Smooth muscle cell (in vitro differentiated cells): Measurements from ENCODE around the gene NAA15. TPM values are rescaled to one million over a fixed set of nuclear protein-coding genes. Genes with fewer than 3 reads are reported as not detected.

Experiments
- DNase-seq: peaks from one replicate; lab custom pipeline; 2025; ENCODE audit not compliant: unreplicated experiment; lab: John Stamatoyannopoulos, UW
- H2AFZ ChIP-seq: fragments of 200-600 bp; sonication (generic); 2 replicates; pipeline ENCODE4 v1.6.0; 2016; ENCODE audit warnings: antibody characterized with exemption, low read depth, mild to moderate bottlenecking
- H3F3A ChIP-seq: fragments of 200-600 bp; sonication (generic); 2 replicates; pipeline ENCODE4 v1.6.0; 2017; ENCODE audit warnings: antibody characterized with exemption, low read depth
- H3K27ac ChIP-seq: fragments of 200-600 bp; sonication (generic); 2 replicates; pipeline ENCODE4 v1.5.1; 2016; ENCODE audit warnings: low read depth, mild to moderate bottlenecking
- H3K27me3 ChIP-seq: fragments of 200-600 bp; sonication (generic); 2 replicates; pipeline ENCODE4 v1.6.1; 2016; ENCODE audit warnings: low read depth, mild to moderate bottlenecking
- H3K36me3 ChIP-seq: fragments of 200-600 bp; sonication (generic); 2 replicates; pipeline ENCODE4 v1.5.1; 2016; ENCODE audit warnings: low read depth
- H3K4me1 ChIP-seq: fragments of 200-600 bp; sonication (generic); 2 replicates; pipeline ENCODE4 v1.5.1; 2016; ENCODE audit warnings: low read depth
- H3K4me2 ChIP-seq: fragments of 200-600 bp; sonication (generic); 2 replicates; pipeline ENCODE4 v1.6.0; 2016; ENCODE audit warnings: mild to moderate bottlenecking
- H3K4me3 ChIP-seq: fragments of 200-600 bp; sonication (generic); 2 replicates; pipeline ENCODE4 v1.5.1; 2016; ENCODE audit warnings: mild to moderate bottlenecking
- H3K79me2 ChIP-seq: fragments of 200-600 bp; sonication (generic); 2 replicates; pipeline ENCODE4 v1.6.0; 2016; ENCODE audit warnings: low read depth, mild to moderate bottlenecking
- H3K9ac ChIP-seq: fragments of 200-600 bp; sonication (generic); 2 replicates; pipeline ENCODE4 v1.6.0; 2016; ENCODE audit warnings: low read depth
- H3K9me3 ChIP-seq: fragments of 200-600 bp; sonication (generic); replicated peaks from 2 replicates; pipeline ENCODE4 v1.5.1; 2016; ENCODE audit warnings: low read depth
- H4K20me1 ChIP-seq: fragments of 200-600 bp; sonication (generic); 2 replicates; pipeline ENCODE4 v1.6.0; 2016; ENCODE audit warnings: low read depth
- WGBS: methylation state at CpG from one replicate; pipeline ENCODE4 v1.1.7; 2016; ENCODE audit warnings: low lambda C conversion rate; 5-methylcytosine and 5-hydroxymethylcytosine counted together
- polyA plus RNA-seq: library from polyadenylated mRNA; unstranded; fragments of >200 nt; fragmentation: Nextera tagmentation; extraction: Ambion mirVana; gene quantifications from 2 replicates; pipeline ENCODE4 v1.2.1, GENCODE V29; 2016
- total RNA-seq: library from RNA; depleted of rRNA; stranded (reverse); fragments of >200 nt; gene quantifications from 2 replicates; pipeline ENCODE4 v1.2.3, GENCODE V29; 2014
- TF ChIP-seq, protein P1 (sequence below): fragments of 200-600 bp; sonication (generic); IDR thresholded peaks from 2 replicates; pipeline ENCODE4 v1.5.1; 2017; ENCODE audit warnings: borderline replicate concordance, mild to moderate bottlenecking, antibody characterized with exemption; ENCODE audit not compliant: insufficient read depth, poor library complexity, severe bottlenecking

NAA15 gene
- total and polyA plus RNA-seq, 2 experiments from 2014 or later, result 21.7 to 27.0 TPM

DNA sequence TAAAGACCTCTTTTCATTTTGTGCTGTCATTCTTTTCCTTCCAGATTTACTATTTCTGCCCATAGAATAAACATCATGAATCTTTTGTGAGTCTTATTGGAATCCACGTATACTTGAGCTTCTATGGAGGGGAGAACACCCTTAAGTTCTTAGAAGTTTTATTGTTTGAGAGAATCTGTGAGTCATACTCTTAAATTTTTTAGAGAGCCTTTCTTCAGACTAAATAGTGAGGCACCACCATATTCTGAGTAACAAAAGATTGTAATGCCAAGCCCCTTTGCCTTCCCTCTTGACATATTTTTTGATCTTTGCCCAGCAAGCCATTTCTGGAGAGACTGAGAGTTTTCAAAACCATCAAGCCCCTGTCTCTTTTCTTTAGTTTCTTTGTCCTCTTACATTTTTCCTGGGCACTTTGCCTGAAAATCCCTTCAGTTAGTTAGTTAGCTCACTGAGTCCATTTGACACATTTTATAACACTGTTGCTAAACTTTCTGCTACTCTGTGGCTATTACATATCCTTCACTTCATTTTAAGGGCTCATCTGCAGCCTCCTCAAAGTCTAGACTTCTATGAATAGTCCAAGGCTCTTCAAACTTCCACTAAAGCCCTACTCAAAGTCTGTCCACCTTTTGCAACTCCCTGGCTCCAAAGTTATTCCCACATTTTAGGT, 66.3 kb downstream of the NAA15 start:
- Histone ChIP-seq H3K4me2 (no peak overlapping the region), H2AFZ (no peak overlapping the region), H3F3A (no peaks in the 10 kb centered on the region), H3K4me3 (no peak overlapping the region), H4K20me1 (no peaks in the 10 kb centered on the region), H3K79me2 (peaks cover 22% of the 10 kb centered on the region), H3K27ac (peak overlapping the region; percentile 40), H3K27me3 (no peaks in the 10 kb centered on the region), H3K4me1 (no peaks in the 10 kb centered on the region), H3K9ac (no peak overlapping the region), H3K36me3 (peaks cover 11% of the 10 kb centered on the region), H3K9me3 (no peaks in the 10 kb centered on the region)
- TF ChIP-seq, protein P1, sequence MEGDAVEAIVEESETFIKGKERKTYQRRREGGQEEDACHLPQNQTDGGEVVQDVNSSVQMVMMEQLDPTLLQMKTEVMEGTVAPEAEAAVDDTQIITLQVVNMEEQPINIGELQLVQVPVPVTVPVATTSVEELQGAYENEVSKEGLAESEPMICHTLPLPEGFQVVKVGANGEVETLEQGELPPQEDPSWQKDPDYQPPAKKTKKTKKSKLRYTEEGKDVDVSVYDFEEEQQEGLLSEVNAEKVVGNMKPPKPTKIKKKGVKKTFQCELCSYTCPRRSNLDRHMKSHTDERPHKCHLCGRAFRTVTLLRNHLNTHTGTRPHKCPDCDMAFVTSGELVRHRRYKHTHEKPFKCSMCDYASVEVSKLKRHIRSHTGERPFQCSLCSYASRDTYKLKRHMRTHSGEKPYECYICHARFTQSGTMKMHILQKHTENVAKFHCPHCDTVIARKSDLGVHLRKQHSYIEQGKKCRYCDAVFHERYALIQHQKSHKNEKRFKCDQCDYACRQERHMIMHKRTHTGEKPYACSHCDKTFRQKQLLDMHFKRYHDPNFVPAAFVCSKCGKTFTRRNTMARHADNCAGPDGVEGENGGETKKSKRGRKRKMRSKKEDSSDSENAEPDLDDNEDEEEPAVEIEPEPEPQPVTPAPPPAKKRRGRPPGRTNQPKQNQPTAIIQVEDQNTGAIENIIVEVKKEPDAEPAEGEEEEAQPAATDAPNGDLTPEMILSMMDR, result no peak
- WGBS, result 36% methylated on average over 1 of the region's 1 CpG
- no peak for DNase-seq

DNA sequence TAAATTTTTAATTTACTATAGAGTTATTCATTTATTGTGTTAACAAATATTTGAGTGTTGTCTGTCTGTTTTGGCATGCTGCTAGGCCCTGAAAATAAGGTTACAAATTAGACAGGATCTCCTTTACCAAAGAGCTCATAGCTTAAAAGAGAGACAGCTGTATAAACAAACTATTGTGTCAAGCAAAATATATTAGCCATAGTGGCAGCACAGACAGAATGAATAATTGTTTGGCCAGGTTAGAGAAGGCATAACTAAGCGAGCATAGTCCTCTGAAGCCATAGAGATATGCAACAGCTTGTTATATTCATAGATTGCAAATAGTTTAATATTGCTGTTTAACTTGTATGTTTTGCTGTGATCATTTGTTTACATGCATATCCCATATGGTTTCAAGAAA, 67.7 kb downstream of the NAA15 start:
- Histone ChIP-seq H3K4me2 (no peak overlapping the region), H4K20me1 (no peaks in the 10 kb centered on the region), H3K27me3 (no peaks in the 10 kb centered on the region), H3K9ac (no peak overlapping the region), H2AFZ (no peak overlapping the region), H3K27ac (no peak overlapping the region), H3K4me1 (no peaks in the 10 kb centered on the region), H3K79me2 (peaks cover 13% of the 10 kb centered on the region), H3K4me3 (no peak overlapping the region), H3K36me3 (peaks cover 6% of the 10 kb centered on the region), H3K9me3 (no peaks in the 10 kb centered on the region), H3F3A (no peaks in the 10 kb centered on the region)
- 91% methylated on average over 1 of the region's 1 CpG for WGBS
- TF ChIP-seq, protein P1, result no peak
- no peak for DNase-seq

DNA sequence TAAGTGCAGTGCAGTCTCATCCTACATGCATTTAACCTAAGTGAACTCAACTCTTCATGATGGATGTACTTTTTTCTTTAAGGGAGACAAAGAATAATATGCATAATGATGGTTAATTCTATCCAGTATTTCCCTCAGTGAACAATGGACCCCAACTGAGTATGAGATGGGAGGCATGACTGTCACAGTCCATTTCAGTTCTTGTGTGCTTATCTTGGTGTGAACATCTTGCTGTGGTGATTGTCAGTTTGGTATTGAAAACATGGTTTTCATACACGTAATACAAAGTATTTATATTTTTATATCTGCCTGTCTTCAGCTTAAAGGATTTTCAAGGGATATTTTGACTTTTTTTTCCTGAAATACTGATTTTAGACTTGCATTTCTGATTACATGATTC, 72.9 kb downstream of the NAA15 start:
- Histone ChIP-seq H3K79me2 (peaks cover 9% of the 10 kb centered on the region), H3F3A (no peaks in the 10 kb centered on the region), H3K4me1 (no peaks in the 10 kb centered on the region), H3K36me3 (peaks cover 25% of the 10 kb centered on the region), H2AFZ (no peak overlapping the region), H4K20me1 (no peaks in the 10 kb centered on the region), H3K9ac (no peak overlapping the region), H3K27ac (no peak overlapping the region), H3K4me3 (no peak overlapping the region), H3K27me3 (no peaks in the 10 kb centered on the region), H3K9me3 (no peaks in the 10 kb centered on the region), H3K4me2 (no peak overlapping the region)
- 95% methylated on average over 1 of the region's 1 CpG for WGBS
- TF ChIP-seq, protein P1, result no peak
- no peak for DNase-seq

DNA sequence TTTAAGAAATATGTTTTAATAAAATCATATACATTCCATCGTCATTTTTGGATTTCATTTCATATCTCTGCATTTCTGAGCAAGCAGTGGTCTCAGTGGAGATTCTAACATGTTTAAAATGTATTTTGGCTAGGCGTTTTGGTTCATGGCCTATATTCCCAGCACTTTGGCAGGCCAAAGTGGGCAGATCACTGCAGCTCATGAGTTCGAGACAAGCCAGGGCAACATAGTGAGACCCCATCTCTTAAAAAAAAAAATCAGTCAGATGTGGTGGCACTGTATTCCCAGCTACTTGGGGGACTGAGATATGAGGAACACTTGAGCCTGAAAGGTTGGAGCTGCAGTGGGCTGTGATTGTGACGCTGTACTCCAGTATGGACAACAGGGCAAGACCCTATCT, 85.1 kb downstream of the NAA15 start:
- TF ChIP-seq, protein P1, result no peak
- Histone ChIP-seq H3F3A (no peaks in the 10 kb centered on the region), H4K20me1 (peaks cover 3% of the 10 kb centered on the region), H3K27ac (no peak overlapping the region), H2AFZ (no peak overlapping the region), H3K79me2 (no peaks in the 10 kb centered on the region), H3K27me3 (no peaks in the 10 kb centered on the region), H3K36me3 (peaks cover 29% of the 10 kb centered on the region), H3K4me2 (no peak overlapping the region), H3K4me3 (no peak overlapping the region), H3K4me1 (no peaks in the 10 kb centered on the region), H3K9me3 (no peaks in the 10 kb centered on the region), H3K9ac (no peak overlapping the region)
- no peak for DNase-seq
- 94% methylated on average over 4 of the region's 4 CpGs for WGBS
